ENCODE measurements around the gene CCND3. TPM values are rescaled to one million over a fixed set of nuclear protein-coding genes. Genes with fewer than 3 reads are reported as not detected.

The CCND3 gene
- total and polyA plus RNA-seq, 2 of the 8 experiments (the other 6 are each of a cell fraction or from before 2014, with no cell fraction given), result 30.6 to 32.9 TPM

GRCh38 chr6:41900861-41901260 is 40.7 kb downstream of the CCND3 start:
- no peak overlapping the region for H3K56ac ChIP-seq (replicated peaks; ENCODE audit: insufficient read length, low read depth, low read length)
- DNase-seq (ENCODE audit: low read depth in 1 of 2, low spot score in 2 of 2) (no peak), FAIRE-seq (no peak)
- no peak overlapping the region for H3K9ac ChIP-seq (replicated peaks in 1 of 4; ENCODE audit: extremely low read depth in 1 of 4, low read depth in 3 of 4, low read length in 3 of 4)
- H3K36me3 ChIP-seq (ENCODE audit: control insufficient read depth in 2 of 4, insufficient read depth in 4 of 4, low read length in 3 of 4), result peaks cover 0 to 9% (median 4%) of the 10 kb centered on the region in 4 experiments; a peak in 4 of 8 replicates
- WGBS, 2 experiments (ENCODE audit: extremely low coverage in 1 of 2, insufficient coverage in 1 of 2, insufficient read length in 1 of 2, insufficient replicate concordance in 2 of 2, low coverage in 1 of 2, low lambda C conversion rate in 2 of 2, missing lambda C conversion rate in 1 of 2), result 75% methylated on average over 1 of the region's 1 CpG; no CpG with 5 or more reads in 1 of the 2 experiments
- H3K4me1 ChIP-seq (replicated peaks in 1 of 4; ENCODE audit: control insufficient read depth in 3 of 4, insufficient read depth in 4 of 4, low read length in 3 of 4), result 0 out of 7 replicates have a peak, but pooled peaks cover 0 to 2% (median 0%) of the 10 kb centered on the region in 4 experiments
- H2BK5ac ChIP-seq (ENCODE audit: low read depth, low read length), result no peak overlapping the region
- H4K91ac ChIP-seq (replicated peaks; ENCODE audit: insufficient read length, low read length), result no peak overlapping the region
- no peak for TF ChIP-seq YY1 (IDR thresholded peaks at IDR 0.05; ENCODE audit: low read depth, low read length)
- TF ChIP-seq CREB1 (IDR thresholded peaks at IDR 0.05), result no peak
- no peak for TF ChIP-seq EGR1 (IDR thresholded peaks at IDR 0.05; ENCODE audit: borderline replicate concordance, low read depth, low read length)
- TF ChIP-seq RBBP5 (IDR thresholded peaks at IDR 0.05; ENCODE audit: borderline replicate concordance, low read depth, low read length), result no peak
- no peak for TF ChIP-seq NRF1 (IDR thresholded peaks at IDR 0.05; ENCODE audit: low read depth, low read length)
- TF ChIP-seq KDM4A (IDR thresholded peaks at IDR 0.05; ENCODE audit: low read depth, low read length, severe bottlenecking), result no peak
- H3K23ac ChIP-seq (ENCODE audit: insufficient read length), result no peak overlapping the region
- H3K9me3 ChIP-seq (ENCODE audit: insufficient read depth in 2 of 2, low read depth in 1 of 2, low read length in 1 of 2), result no peaks in the 10 kb centered on the region
- H3K23me2 ChIP-seq (ENCODE audit: low read depth, low read length), result no peaks in the 10 kb centered on the region; the same call in 1 of the 2 replicates
- H2BK20ac ChIP-seq (ENCODE audit: low read length), result no peak overlapping the region
- H3K18ac ChIP-seq (ENCODE audit: extremely low read depth, low read length), result no peak overlapping the region
- no peak overlapping the region for H4K5ac ChIP-seq (ENCODE audit: insufficient read length, low read depth, low read length)
- no peak overlapping the region for H4K8ac ChIP-seq (ENCODE audit: extremely low read depth, insufficient read depth, low read length)
- H2AK5ac ChIP-seq (ENCODE audit: low read depth, low read length), result no peak overlapping the region
- H3K79me1 ChIP-seq (ENCODE audit: low read depth, low read length), result no peaks in the 10 kb centered on the region
- CTCF ChIA-PET (ENCODE audit: partially characterized antibody), result no interaction called here
- H3K4ac ChIP-seq (replicated peaks; ENCODE audit: insufficient read length, low read depth, low read length), result no peak overlapping the region
- no peak overlapping the region for H3K4me3 ChIP-seq (ENCODE audit: extremely low read depth in 1 of 4, insufficient read depth in 2 of 4, low read depth in 3 of 4, low read length in 4 of 4)
- H2BK12ac ChIP-seq (ENCODE audit: low read depth, low read length), result no peak overlapping the region
- H3K14ac ChIP-seq (ENCODE audit: insufficient read length), result no peak overlapping the region
- no peak overlapping the region for H3K4me2 ChIP-seq (ENCODE audit: insufficient read depth in 1 of 2, low read depth in 2 of 2, low read length in 2 of 2)
- H2BK120ac ChIP-seq (replicated peaks; ENCODE audit: low read depth, low read length), result no peak overlapping the region
- H3K27ac ChIP-seq (ENCODE audit: low read depth, low read length), result no peak overlapping the region
- H4K20me1 ChIP-seq (replicated peaks in 1 of 2; ENCODE audit: control insufficient read depth in 1 of 2, insufficient read depth in 2 of 2, low read length in 2 of 2), result peaks cover 0 to 2% of the 10 kb centered on the region in 2 experiments
- H2AFZ ChIP-seq (ENCODE audit: low read length), result no peak overlapping the region
- H3K79me2 ChIP-seq (ENCODE audit: control insufficient read depth in 1 of 2, insufficient read depth in 2 of 2, low read length in 2 of 2), result no peaks in the 10 kb centered on the region
- H2BK15ac ChIP-seq (ENCODE audit: low read length), result no peak overlapping the region
- no peaks in the 10 kb centered on the region for H3K27me3 ChIP-seq (replicated peaks in 1 of 4; ENCODE audit: control insufficient read depth in 3 of 4, extremely low read depth in 1 of 4, insufficient read depth in 3 of 4, low read length in 3 of 4)
- POLR2A ChIA-PET (ENCODE audit: partially characterized antibody), result interaction anchor here (1.2 kb wide), 1 partner anchor 20 kb away, joined by 3 read pairs; the partner anchor contains the start of genes BYSL and MED20

Data from H1 (cell line).